ENCODE measurements around the gene TUBA3C. TPM values are rescaled to one million over a fixed set of nuclear protein-coding genes. Genes with fewer than 3 reads are reported as not detected.
"Not testable (repeated sequence)": the region's sequence is repeated elsewhere in the genome, so short reads cannot be mapped to it uniquely, and the experiment has no call there.

The TUBA3C gene
- 0.21 TPM for polyA plus RNA-seq (2012; ENCODE audit: missing spikeins)

DNA sequence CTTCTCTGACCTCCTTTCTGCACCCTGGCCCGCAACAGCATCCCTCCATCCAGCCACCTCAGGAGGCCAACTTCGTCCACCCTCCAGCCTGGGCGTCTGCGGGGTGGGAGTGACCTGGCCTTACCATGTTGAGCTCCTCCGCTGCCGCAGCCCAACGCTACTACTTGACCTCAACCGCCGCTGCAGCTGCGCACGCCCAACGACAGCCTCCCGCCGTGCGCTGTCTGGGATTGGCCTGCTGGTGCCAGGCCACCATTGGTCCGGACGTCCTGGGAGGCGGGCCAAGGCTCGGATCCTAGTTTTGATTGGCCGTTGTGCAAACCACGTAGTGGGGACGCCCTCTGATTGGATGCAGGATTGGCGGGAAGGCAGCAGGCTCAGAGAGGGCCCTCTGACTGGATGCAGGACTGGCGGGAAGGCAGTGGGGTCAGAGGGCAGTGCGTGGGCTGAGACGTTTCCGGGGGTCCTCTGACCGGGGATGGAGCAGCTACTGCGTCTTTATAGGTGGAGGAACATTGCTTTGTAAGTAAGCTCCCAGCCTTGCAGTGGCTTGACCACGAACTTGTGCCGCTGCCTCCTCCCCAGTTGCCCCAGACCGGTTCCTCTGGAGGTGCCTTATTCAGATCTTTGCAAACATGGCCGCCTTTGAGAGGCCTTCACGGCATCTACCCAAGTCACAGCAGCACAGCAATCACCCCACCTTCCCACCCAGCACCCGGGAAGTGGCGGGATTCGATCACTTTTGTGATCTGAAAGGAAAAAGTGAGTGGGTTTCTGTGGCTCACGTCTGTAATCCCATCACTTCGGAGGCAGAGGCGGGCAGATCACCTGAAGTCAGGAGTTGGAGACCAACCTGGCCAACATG, at the start of gene TUBA3C:
Gene TUBA3C (minus strand): TSS at position 204 of the 865 bp plus-strand sequence. CDS start 77 bp downstream, at position 127.
- FAIRE-seq (no peak), DNase-seq (ENCODE audit: insufficient read length) (no peak)
- no peak for TF ChIP-seq POLR2A (IDR thresholded peaks at IDR 0.05; ENCODE audit: low read depth, low read length)
- TF ChIP-seq TAF1 (IDR thresholded peaks at IDR 0.05; ENCODE audit: borderline replicate concordance, low read depth, low read length): no peak
- no peak for TF ChIP-seq POLR2AphosphoS5 (IDR thresholded peaks at IDR 0.05; ENCODE audit: low read depth, low read length)

DNA sequence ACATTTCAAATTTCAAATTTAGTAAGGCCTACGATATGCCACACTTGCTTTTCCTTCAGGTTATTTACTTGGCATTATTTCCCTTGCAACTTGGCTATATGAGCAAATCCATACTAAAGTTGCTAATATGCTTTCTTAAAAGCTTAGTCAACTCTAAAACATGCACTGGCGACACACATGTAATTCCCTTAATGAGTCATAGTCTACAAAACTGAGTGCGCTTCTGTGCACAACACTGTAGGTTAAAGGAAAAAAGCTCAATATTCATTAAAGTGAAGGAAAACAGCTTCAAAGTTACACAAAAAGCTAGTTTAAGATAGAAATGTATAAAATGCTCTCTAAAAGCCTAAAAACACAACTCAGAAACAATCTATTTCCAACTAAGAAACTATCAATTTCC, 25.8 kb upstream of the TUBA3C start:
- FAIRE-seq; DNase-seq (ENCODE audit: insufficient read length): not testable (repeated sequence)

GRCh38 chr13:19192622-19193021, 11.0 kb upstream of the TUBA3C start:
- DNase-seq (ENCODE audit: insufficient read length); FAIRE-seq: not testable (repeated sequence)

DNA sequence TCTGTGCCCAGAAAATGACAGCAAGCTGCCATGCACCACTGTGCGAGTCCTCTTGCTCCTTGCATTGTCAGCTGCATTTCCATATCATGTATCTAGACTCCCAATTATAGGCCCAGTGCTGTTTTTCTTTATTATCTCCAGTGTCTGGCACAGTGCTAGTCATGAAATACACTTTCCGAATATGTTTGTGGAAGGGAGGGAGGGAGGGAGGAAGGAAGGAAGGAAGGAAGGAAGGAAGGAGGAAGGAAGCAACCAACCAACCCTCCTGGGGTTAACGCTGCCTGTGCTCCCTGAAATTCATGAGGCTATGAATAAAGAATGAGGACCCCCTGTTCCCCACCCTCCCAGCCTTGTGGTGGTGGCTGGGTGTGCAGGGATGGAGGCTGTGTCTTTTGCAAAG, 8.3 kb upstream of the TUBA3C start:
- FAIRE-seq; DNase-seq (ENCODE audit: insufficient read length): not testable (repeated sequence)

GRCh38 chr13:19189368-19189767, 7.7 kb upstream of the TUBA3C start:
- DNase-seq (ENCODE audit: insufficient read length); FAIRE-seq: not testable (repeated sequence)

DNA sequence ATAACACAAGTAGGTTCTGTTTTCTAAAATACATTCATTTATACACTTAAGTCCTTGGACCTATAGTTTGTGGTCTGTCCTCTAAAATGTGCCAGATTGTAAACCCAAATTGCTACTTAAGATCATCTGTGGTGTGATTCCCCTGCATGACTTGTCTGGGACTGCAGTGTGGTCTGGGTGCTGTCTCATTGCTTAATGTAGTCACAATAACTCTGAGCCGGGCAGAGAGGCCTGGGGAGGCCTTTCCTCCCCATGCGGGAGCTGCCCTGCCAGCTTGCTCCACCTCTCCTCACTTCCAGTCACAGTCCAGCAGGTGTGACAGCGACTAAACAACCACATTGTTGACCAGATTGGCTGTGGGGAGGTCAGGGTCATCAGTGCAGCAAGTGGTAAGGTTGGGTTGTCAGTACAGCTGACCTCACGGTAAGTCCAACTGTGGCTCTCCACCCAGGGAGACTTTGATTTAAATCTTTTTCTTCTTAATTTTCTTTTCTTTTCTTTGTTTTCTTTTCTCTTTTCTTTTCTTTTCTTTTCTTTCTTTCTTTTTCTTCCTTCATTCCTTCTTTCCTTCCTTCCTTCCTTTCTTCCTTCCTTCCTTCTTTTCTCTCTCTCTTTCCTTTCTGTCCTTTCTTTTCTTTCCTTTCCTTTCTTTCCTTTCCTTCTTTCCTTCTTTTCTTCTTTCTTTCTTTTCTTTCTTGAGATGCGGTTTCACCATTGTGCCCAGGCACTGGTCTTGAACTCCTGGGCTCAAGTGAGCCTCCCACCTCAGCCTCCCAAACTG, 4.4 kb upstream of the TUBA3C start:
- DNase-seq (ENCODE audit: insufficient read length) (no peak), FAIRE-seq (no peak)
- TF ChIP-seq POLR2A (IDR thresholded peaks at IDR 0.05; ENCODE audit: low read depth, low read length): no peak
- no peak for TF ChIP-seq TAF1 (IDR thresholded peaks at IDR 0.05; ENCODE audit: borderline replicate concordance, low read depth, low read length)
- TF ChIP-seq POLR2AphosphoS5 (IDR thresholded peaks at IDR 0.05; ENCODE audit: low read depth, low read length): no peak

- FAIRE-seq (no peak), DNase-seq (ENCODE audit: insufficient read length) (no peak)
- no peak for TF ChIP-seq POLR2A (IDR thresholded peaks at IDR 0.05; ENCODE audit: low read depth, low read length)
- TF ChIP-seq POLR2AphosphoS5 (IDR thresholded peaks at IDR 0.05; ENCODE audit: low read depth, low read length): no peak
- TF ChIP-seq TAF1 (IDR thresholded peaks at IDR 0.05; ENCODE audit: borderline replicate concordance, low read depth, low read length): no peak
Measured at GRCh38 chr13:19185086-19185864, 3.7 kb upstream of the TUBA3C start.

DNA sequence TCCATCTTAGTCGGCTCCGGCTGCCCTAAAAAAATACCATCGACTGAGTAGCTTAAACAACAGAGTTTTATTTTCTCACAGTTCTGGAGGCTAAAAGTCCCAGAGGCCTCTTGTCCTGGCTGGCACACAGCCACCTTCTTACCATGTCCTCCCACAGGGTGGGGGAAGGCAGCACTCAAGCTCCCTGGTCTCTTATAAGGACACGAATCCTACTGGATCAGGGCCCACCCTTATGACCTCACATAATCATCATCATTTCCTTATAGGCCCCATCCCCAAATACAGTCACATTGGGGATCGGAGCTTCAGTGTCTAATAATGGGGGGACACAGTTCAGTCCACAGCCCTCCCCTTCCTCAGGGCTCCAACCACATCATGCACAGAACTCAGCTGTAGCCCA, 2.6 kb upstream of the TUBA3C start:
- TF ChIP-seq POLR2A (IDR thresholded peaks at IDR 0.05; ENCODE audit: low read depth, low read length) (no peak), TAF1 (IDR thresholded peaks at IDR 0.05; ENCODE audit: borderline replicate concordance, low read depth, low read length) (no peak), POLR2AphosphoS5 (IDR thresholded peaks at IDR 0.05; ENCODE audit: low read depth, low read length) (no peak)
- FAIRE-seq: no peak

DNA sequence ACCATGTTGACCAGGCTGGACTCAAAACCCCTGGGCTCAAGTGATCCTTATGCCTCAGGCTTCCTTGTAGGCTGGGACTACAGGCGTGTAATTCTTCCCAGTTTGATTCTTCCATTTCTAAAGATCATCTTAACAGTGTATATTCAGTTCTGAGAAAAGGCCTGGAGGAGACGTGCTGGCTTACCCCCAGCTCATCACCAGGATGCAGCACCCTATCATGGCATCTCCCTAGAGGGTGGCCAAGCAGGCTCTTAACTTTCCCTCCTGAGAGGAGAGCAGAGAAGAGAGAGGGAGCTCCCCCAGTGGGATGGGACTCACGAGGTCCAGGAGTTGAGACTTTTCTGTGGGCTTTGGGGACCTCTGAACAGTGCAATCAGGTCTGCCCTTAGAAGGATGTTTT, 2.1 kb upstream of the TUBA3C start:
- FAIRE-seq (no peak), DNase-seq (ENCODE audit: insufficient read length) (no peak)
- TF ChIP-seq POLR2A (IDR thresholded peaks at IDR 0.05; ENCODE audit: low read depth, low read length) (no peak), TAF1 (IDR thresholded peaks at IDR 0.05; ENCODE audit: borderline replicate concordance, low read depth, low read length) (no peak), POLR2AphosphoS5 (IDR thresholded peaks at IDR 0.05; ENCODE audit: low read depth, low read length) (no peak)

More for the DNA sequence above, 2.6 kb upstream of the TUBA3C start:
- no peak for DNase-seq (ENCODE audit: insufficient read length)

DNA sequence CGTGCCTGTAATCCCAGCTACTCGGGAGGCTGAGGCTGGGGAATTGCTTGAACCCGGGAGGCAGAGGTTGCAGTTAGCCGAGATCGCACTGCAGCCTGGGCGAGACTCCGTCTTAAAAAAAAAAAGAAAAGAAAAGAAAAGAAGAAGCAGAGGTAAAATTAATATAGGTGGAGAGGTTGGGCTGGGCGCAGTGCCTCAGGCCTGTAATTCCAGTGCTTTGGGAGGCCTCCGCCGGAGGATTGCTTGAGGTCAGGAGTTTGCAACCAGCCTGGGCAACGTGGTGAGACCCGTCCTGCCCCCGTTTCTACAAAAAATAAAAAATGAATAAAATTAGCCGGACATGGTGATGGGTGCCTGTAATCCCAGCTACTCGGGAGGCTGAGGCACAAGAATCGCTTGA, 912 bp upstream of the TUBA3C start:
- TF ChIP-seq TAF1 (IDR thresholded peaks at IDR 0.05; ENCODE audit: borderline replicate concordance, low read depth, low read length) (no peak), POLR2A (IDR thresholded peaks at IDR 0.05; ENCODE audit: low read depth, low read length) (no peak), POLR2AphosphoS5 (IDR thresholded peaks at IDR 0.05; ENCODE audit: low read depth, low read length) (no peak)
- DNase-seq (ENCODE audit: insufficient read length) (no peak), FAIRE-seq (no peak)

DNA sequence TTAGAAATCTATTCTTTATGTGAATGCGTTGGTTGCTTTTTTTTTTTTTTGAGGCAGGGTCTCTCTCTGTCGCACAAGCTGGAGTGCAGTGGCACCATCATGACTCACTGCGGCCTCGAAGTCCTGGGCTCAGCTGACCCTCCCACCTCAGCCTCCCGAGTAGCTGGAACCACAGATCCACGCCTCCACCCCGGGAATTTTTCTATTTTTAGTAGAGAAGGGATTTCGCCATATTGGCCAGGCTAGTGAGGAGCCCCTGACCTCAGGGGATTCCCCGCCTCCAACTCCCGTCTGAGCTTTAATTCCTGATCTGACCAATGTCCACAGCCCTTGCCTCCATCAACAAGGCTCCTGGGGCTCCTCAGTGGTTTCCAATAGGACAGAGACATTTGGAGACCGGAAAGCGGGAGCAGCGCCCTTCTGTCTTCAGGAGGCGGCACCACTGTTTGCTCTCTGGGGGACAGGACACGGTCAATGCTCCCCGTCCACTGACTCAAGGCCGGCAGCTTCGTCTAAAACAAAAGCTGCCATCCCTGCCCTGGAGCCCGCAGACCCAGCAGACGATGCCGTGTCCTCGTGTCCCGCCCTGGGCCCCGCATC, 503 bp downstream of the TUBA3C start:
- TF ChIP-seq POLR2A (IDR thresholded peaks at IDR 0.05; ENCODE audit: low read depth, low read length) (no peak), TAF1 (IDR thresholded peaks at IDR 0.05; ENCODE audit: borderline replicate concordance, low read depth, low read length) (no peak), POLR2AphosphoS5 (IDR thresholded peaks at IDR 0.05; ENCODE audit: low read depth, low read length) (no peak)
- DNase-seq (ENCODE audit: insufficient read length): no peak
- no peak for FAIRE-seq
